AG09319 (cell line): ENCODE results near the gene SRPK1.

Experiments
- DNase-seq: peaks from one replicate; pipeline ENCODE4 v3.0.0-alpha.2; 2010; ENCODE audit warnings: low read depth; ENCODE audit errors: extremely low read depth
- TF ChIP-seq, protein P1 (sequence below): IDR thresholded peaks from 2 replicates; pipeline ENCODE4 v1.5.1; 2011; ENCODE audit warnings: low read depth, mild to moderate bottlenecking, inconsistent platforms, low read length, moderate library complexity

The SRPK1 gene

DNA sequence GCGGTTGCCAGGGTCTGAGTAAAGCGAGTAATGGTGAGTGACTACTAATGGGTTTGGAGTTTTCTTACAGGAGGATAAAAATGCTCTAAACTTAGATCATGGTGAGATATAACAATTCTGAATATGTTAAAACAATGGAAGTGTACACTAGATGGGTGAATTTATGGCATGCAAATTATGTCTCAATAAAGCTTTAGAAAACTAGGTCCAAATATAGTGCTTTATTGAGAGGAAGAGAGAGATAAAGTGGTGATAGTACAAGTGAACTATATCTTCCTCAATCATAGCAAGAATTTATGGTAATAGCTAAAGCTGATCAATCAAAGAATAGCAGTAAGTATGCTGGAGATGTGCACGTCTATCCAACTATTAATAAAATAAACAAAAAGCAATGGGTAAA lies 23.9 kb downstream of the SRPK1 start:
- DNase-seq, result no peak
- TF ChIP-seq, protein P1, sequence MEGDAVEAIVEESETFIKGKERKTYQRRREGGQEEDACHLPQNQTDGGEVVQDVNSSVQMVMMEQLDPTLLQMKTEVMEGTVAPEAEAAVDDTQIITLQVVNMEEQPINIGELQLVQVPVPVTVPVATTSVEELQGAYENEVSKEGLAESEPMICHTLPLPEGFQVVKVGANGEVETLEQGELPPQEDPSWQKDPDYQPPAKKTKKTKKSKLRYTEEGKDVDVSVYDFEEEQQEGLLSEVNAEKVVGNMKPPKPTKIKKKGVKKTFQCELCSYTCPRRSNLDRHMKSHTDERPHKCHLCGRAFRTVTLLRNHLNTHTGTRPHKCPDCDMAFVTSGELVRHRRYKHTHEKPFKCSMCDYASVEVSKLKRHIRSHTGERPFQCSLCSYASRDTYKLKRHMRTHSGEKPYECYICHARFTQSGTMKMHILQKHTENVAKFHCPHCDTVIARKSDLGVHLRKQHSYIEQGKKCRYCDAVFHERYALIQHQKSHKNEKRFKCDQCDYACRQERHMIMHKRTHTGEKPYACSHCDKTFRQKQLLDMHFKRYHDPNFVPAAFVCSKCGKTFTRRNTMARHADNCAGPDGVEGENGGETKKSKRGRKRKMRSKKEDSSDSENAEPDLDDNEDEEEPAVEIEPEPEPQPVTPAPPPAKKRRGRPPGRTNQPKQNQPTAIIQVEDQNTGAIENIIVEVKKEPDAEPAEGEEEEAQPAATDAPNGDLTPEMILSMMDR, result no peak

DNA sequence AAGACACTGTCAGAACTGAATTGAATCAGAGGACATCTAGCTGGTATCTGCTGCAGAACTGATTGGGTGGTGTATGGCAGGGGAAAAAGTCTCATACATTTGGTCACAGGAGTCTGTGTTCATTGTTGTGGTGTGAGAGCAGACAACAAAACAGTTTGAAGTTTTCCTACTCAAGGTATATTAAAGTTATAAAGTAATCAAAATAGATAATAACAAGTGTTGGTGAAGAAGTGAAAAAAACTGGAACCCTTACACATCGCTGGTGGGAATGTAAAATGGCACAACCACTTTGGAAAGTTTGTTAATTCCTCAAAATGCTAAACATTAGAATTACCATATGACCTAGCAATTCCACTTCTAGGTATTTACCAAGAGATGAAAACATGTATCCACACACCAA lies 24.7 kb downstream of the SRPK1 start:
- DNase-seq, result no peak
- TF ChIP-seq, protein P1, result no peak

DNA sequence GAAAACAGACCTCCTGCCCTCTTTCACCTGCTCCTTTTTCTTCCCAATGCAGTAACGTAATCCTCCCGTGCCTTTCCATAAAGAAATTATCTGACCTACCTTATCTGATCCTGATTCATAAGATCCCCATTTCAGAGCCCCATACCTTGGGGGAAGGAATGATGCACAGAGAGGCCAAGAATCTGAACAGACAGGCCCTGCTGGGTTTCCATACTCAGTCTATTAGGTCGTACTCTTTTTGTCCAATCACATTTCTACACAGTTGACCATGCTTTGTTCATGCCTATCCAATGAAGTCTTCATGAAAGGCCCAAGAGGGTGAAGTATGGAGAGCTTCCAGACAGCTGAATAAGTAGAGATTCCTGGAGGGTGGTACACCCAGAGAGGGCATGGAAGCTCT lies 25.3 kb downstream of the SRPK1 start:
- TF ChIP-seq, protein P1, result no peak
- DNase-seq, result no peak

DNA sequence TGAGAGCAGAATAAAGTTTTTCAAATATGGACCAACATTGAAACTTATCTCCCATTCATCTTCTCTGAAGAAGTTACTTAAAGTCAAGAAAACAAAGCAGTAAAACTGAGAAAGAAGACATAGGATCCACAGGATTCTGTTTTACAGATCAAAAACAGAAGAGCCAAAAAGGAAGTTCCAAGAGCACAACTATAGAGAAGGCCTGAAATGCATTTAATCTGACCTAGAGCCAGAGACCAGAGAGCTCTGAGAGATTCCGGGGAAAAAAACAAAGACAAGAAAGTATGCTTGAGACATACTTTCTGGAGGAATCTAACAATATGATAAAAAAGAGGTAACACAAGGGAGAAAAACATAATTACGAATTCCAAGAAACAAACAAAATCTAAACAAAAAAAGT lies 26.1 kb downstream of the SRPK1 start:
- TF ChIP-seq, protein P1, result no peak
- no peak for DNase-seq

DNA sequence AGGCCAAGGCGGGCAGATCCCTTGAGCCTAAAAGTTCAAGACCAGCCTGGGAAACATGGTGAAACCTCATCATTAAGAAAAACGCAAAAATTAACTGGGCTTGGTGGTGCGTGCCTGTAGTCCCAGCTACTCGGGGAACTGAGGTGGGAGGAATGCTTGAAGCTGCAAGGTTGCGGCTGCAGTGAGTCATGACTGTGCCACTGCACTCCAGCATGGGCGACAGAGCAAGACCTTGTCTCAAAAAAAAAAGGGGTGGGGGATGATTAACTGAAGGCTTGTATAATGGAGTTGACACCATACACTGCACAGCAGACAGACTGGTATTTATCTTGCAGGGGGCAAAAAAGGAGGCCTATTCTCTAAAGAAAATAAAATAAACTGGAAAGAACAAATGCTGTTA lies 27.7 kb downstream of the SRPK1 start:
- TF ChIP-seq, protein P1, result no peak
- no peak for DNase-seq

DNA sequence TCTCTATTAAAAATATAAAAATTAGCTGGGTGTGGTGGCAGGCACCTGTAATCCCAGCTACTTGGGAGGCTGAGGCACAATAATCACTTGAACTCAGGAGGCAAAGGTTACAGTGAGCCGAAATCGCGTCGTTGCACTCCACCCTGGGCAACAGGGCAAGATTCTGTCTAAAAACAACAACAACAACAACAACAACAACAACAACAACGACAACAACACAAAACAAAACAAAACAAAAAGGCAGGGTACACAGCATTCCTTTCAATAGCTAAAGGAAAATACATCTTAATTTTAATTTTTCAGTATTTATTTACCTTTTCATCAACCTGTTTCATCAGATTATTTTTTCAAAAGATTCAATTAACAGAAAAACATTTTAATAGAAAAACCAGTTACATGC lies 28.4 kb downstream of the SRPK1 start:
- no peak for DNase-seq
- TF ChIP-seq, protein P1, result no peak

DNA sequence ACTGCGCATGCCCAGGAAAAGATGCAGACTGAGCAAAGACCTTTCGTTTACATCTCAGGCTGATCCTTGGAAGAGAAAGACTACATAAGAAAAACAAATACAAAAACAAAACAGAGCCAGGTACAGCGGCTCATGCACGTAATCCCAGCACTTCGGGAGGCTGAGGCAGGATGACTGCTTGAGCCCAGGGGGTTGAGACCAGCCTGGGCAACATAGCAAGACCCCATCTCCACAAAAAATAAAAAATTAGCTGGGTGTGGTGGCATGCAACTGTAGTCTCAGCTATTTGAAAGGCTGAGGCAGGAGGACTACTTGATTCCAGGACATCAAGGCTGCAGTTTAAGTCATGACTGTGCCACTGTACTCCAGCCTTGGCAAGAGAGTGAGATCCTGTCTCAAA lies 41.7 kb downstream of the SRPK1 start:
- no peak for DNase-seq
- TF ChIP-seq, protein P1, result no peak
